Body of pancreas (tissue), 4 donors: Measurements from ENCODE around the gene AGXT2. TPM values are rescaled to one million over a fixed set of nuclear protein-coding genes. Genes with fewer than 3 reads are reported as not detected.

ENCODE experiments used
- ATAC-seq: fragments of 150-250 bp; one replicate; pipeline ENCODE4 v1.9.1; 2016
- DNase-seq, 4 donors: peaks; one replicate each; pipeline ENCODE4 v3.0.0-alpha.2; 2019
- H3K27ac ChIP-seq, 4 donors: fragments of 200-600 bp; sonication (generic); 1 replicate in 3 of 4; 2 replicates in 1 of 4; pipeline versions ENCODE4 v1.5.1 to v1.6.1; 2016 to 2019; ENCODE audit warnings: mild to moderate bottlenecking in 1 of 4, mixed read lengths in 1 of 4, moderate library complexity in 1 of 4
- H3K27me3 ChIP-seq, 2 donors: fragments of 200-600 bp; sonication (generic); one replicate each; pipeline ENCODE4 v1.6.0; 2016; ENCODE audit warnings: mild to moderate bottlenecking in 1 of 2
- H3K36me3 ChIP-seq, 2 donors: fragments of 200-600 bp; sonication (generic); replicated peaks in 1 of 2; 2 replicates each; pipeline ENCODE4 v1.5.1; 2016; ENCODE audit warnings: low read depth in 2 of 2; ENCODE audit not compliant: insufficient read depth in 1 of 2
- H3K4me1 ChIP-seq: fragments of 200-600 bp; sonication (generic); one replicate; pipeline ENCODE4 v1.6.0; 2016
- H3K4me3 ChIP-seq, 2 donors: fragments of 200-600 bp; sonication (generic); 1 replicate in 1 of 2; 2 replicates in 1 of 2; pipeline ENCODE4 v1.5.1; 2016 to 2019
- H3K9me3 ChIP-seq, 3 donors: fragments of 200-600 bp; sonication (generic); 1 replicate in 2 of 3; 2 replicates in 1 of 3; pipeline ENCODE4 v1.5.1; 2016
- POLR2A ChIP-seq, 3 donors: fragments of 450-650 bp; IDR thresholded peaks; one replicate each; pipeline ENCODE4 v1.6.1; 2016; ENCODE audit warnings: antibody characterized with exemption in 3 of 3, mild to moderate bottlenecking in 2 of 3
- WGBS, 2 donors: methylation state at CpG; one replicate each; pipeline ENCODE4 v1.1.5; 2017; 5-methylcytosine and 5-hydroxymethylcytosine counted together
- intact Hi-C: fragments of 100-400 bp; cut with DNase I; formaldehyde crosslinking; loops from one replicate; pipeline ENCODE4 v1.15.1; 2023
- total RNA-seq, 2 donors: library from RNA; depleted of rRNA; stranded (reverse); fragments of >200 nt; gene quantifications; one replicate each; pipeline ENCODE4 v1.1.0, GENCODE V29; 2016
- TF ChIP-seq, protein P1 (sequence below), 7 experiments: fragments of 450-650 bp in 4 of 7; fragments of 200-600 bp in 3 of 7; sonication (generic) in 3 of 7; IDR thresholded peaks; one replicate each; pipeline ENCODE4 v1.5.1; 2016 to 2019; ENCODE audit warnings: antibody characterized with exemption in 7 of 7

Gene AGXT2
- total RNA-seq, 2 donors from 2014 or later: not detected

DNA sequence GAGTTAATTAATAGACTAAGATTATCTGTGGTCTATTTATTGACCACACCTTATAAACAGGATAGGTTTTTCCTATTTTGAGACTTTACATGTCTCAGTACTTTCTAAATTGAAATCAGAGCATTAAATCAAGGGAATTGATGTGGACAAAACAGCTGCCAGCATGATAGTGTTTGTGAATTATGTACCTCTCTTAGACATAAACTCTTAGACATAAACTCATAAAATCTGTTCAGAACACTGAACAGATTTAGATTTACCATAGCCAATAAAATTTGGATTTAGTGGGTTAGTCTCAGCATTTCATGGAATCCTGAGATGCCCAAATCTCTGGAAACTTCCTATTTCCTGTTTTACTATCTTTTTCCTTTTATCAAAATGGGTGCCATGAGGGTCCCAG is 11.5 kb upstream of the AGXT2 start:
- ATAC-seq (no peak), DNase-seq (no peak)
- no peaks in the 10 kb centered on the region for H3K27me3 ChIP-seq
- H3K27ac ChIP-seq: no peak overlapping the region
- TF ChIP-seq, protein P1, sequence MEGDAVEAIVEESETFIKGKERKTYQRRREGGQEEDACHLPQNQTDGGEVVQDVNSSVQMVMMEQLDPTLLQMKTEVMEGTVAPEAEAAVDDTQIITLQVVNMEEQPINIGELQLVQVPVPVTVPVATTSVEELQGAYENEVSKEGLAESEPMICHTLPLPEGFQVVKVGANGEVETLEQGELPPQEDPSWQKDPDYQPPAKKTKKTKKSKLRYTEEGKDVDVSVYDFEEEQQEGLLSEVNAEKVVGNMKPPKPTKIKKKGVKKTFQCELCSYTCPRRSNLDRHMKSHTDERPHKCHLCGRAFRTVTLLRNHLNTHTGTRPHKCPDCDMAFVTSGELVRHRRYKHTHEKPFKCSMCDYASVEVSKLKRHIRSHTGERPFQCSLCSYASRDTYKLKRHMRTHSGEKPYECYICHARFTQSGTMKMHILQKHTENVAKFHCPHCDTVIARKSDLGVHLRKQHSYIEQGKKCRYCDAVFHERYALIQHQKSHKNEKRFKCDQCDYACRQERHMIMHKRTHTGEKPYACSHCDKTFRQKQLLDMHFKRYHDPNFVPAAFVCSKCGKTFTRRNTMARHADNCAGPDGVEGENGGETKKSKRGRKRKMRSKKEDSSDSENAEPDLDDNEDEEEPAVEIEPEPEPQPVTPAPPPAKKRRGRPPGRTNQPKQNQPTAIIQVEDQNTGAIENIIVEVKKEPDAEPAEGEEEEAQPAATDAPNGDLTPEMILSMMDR (IDR thresholded peaks at IDR 0.05): no peak
- no peak for TF ChIP-seq POLR2A (IDR thresholded peaks at IDR 0.05)
- intact Hi-C loops: no loop called here
- H3K4me1 ChIP-seq: peaks cover 5% of the 10 kb centered on the region
- H3K36me3 ChIP-seq: no peaks in the 10 kb centered on the region
- H3K9me3 ChIP-seq: no peaks in the 10 kb centered on the region
- H3K4me3 ChIP-seq: no peak overlapping the region

DNA sequence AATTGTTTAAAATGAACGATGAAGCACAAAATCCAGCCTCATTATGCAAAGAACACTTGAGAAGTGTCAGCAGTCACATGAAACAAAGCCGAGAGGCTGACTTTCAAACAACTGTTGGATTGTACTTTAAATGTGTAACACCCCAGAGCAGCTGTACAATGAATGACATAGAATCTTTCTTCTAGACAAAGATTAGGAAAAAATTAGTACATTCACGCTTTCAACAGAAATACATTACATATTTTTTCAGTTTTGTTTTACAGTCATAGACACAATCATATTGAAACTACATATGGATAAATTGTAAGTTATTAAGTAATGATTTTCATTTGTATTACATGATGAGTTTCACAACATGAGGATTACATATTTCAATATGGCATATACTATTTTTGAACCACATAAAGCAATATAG is 10.6 kb upstream of the AGXT2 start:
- no peak overlapping the region for H3K4me3 ChIP-seq
- DNase-seq: no peak
- 84 to 85% methylated on average over 3 of the region's 3 CpGs for WGBS, 2 donors
- H3K4me1 ChIP-seq: no peaks in the 10 kb centered on the region
- intact Hi-C loops: no loop called here
- H3K27me3 ChIP-seq: no peaks in the 10 kb centered on the region
- no peaks in the 10 kb centered on the region for H3K9me3 ChIP-seq
- H3K36me3 ChIP-seq: no peaks in the 10 kb centered on the region
- ATAC-seq: no peak
- TF ChIP-seq, protein P1 (IDR thresholded peaks at IDR 0.05): no peak
- no peak for TF ChIP-seq POLR2A (IDR thresholded peaks at IDR 0.05)
- H3K27ac ChIP-seq: no peak overlapping the region

DNA sequence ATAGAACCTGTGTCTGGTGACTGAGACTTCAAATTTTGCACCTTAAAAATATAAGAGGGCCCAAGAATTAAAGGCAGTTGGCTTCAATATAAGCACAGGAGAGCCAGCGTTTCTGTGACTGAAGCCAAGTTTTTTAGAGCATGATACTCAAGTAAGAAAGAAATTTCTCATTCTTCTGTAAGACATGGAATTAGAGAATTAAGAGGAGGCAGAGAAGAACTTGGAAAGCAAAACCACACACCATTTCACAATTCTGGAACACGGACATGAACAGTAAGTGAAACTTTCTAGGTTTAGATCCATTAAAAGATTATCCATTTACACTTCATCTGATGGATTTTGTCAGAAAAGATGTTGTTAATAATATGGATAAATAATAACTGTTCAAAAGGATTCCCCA is 8.9 kb upstream of the AGXT2 start:
- intact Hi-C loops: no loop called here
- H3K27me3 ChIP-seq: no peaks in the 10 kb centered on the region
- no peak for ATAC-seq
- no peak for DNase-seq
- 70 to 77% methylated on average over 2 of the region's 2 CpGs for WGBS, 2 donors
- no peak overlapping the region for H3K27ac ChIP-seq
- H3K4me3 ChIP-seq: no peak overlapping the region
- no peaks in the 10 kb centered on the region for H3K36me3 ChIP-seq
- no peaks in the 10 kb centered on the region for H3K9me3 ChIP-seq
- no peaks in the 10 kb centered on the region for H3K4me1 ChIP-seq
- TF ChIP-seq, protein P1 (IDR thresholded peaks at IDR 0.05): no peak
- TF ChIP-seq POLR2A (IDR thresholded peaks at IDR 0.05): no peak

DNA sequence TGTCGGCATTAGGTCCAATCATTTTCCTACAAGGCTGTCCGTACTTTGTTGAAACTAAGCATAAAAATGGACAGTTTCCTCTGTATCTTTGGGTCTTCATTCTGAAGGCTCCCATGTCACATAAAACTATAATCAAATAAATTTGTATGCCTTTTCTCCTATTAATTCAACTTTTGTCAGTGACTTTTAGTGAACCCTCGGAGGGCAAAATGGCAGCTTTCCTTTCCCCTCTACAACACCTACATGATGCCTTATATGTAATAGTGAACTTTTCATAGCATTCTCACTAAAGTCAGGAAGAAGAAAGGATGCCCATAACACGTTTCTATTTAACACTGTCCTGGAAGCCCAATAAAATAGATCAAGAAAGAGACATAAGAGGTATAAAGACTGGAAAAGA is 5.1 kb upstream of the AGXT2 start:
- ATAC-seq (no peak), DNase-seq (no peak)
- intact Hi-C loops: no loop called here
- Histone ChIP-seq H3K4me1 (peaks cover 10% of the 10 kb centered on the region), H3K27ac (no peak overlapping the region), H3K27me3 (no peaks in the 10 kb centered on the region), H3K36me3 (no peaks in the 10 kb centered on the region), H3K9me3 (no peaks in the 10 kb centered on the region), H3K4me3 (no peak overlapping the region)
- 77 to 83% methylated on average over 4 of the region's 4 CpGs for WGBS, 2 donors
- TF ChIP-seq POLR2A (IDR thresholded peaks at IDR 0.05): no peak
- TF ChIP-seq, protein P1 (IDR thresholded peaks at IDR 0.05): no peak

DNA sequence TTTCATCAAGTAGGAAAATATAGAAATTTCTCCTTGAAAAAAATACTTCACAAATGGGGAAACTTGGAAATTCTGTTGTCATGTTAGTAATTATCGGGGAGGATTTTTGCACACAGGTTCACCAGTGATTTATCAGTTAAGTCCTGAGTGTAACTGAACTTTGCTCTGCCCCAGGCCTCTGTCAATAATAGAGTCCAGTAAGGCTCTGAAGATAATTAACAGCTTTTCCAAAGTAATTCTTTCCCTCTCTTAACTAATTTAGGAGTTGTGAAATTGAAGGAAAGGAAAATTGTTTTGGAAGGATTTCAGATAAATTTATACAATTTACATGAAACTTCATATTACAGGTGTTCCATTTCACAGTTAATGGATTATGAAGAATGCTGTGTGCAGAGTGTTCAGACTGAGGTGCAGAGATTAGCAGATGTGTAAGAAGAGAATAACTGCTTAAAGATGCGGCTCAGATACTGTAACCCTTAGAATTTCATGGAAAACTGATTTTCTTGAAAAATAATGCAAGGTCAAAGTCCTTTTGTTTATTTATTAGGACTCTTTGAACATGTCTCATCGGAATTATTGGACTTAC is 2.9 kb upstream of the AGXT2 start:
- Histone ChIP-seq H3K4me3 (no peak overlapping the region), H3K27me3 (no peaks in the 10 kb centered on the region), H3K27ac (no peak overlapping the region), H3K4me1 (peaks cover 10% of the 10 kb centered on the region), H3K9me3 (no peaks in the 10 kb centered on the region), H3K36me3 (no peaks in the 10 kb centered on the region)
- ATAC-seq (no peak), DNase-seq (no peak)
- TF ChIP-seq, protein P1 (IDR thresholded peaks at IDR 0.05): no peak
- no peak for TF ChIP-seq POLR2A (IDR thresholded peaks at IDR 0.05)
- 37 to 41% methylated on average over 3 of the region's 3 CpGs for WGBS, 2 donors
- intact Hi-C loops: no loop called here
